ENCODE results near the gene CMIP.
"Not testable (repeated sequence)": the region's sequence is repeated elsewhere in the genome, so short reads cannot be mapped to it uniquely, and the experiment has no call there.

Gene CMIP

GRCh38 chr16:81421536-81421935, 23.1 kb upstream of the CMIP start:
- DNase-seq, result no peak

- not testable (repeated sequence) for DNase-seq
Observed at GRCh38 chr16:81422153-81422552, 22.5 kb upstream of the CMIP start.

- peak; percentile 36 for DNase-seq
Observed at GRCh38 chr16:81424771-81425170, 19.8 kb upstream of the CMIP start.

DNA sequence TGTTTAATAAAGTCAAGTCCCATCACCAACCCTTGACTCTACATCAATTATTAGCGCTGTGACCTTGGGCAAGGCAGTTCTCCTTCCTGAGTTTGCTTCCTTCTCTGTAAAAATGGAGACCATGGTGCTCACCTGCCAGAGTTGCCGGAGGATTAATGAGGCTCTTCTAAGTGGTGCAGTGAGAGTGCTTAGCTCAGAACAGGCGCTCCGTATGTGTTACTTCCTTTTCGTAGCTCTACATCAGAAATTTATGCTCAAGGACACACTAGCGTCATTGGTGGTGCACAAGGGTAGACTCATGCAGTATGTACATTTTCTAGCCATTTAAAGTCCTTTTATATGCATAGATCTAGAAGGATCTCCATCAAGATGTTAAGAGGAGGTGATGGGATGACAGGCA, 17.4 kb upstream of the CMIP start:
- no peak for DNase-seq

GRCh38 chr16:81429045-81429521, 15.5 kb upstream of the CMIP start:
- peak; percentile 86 for DNase-seq

DNA sequence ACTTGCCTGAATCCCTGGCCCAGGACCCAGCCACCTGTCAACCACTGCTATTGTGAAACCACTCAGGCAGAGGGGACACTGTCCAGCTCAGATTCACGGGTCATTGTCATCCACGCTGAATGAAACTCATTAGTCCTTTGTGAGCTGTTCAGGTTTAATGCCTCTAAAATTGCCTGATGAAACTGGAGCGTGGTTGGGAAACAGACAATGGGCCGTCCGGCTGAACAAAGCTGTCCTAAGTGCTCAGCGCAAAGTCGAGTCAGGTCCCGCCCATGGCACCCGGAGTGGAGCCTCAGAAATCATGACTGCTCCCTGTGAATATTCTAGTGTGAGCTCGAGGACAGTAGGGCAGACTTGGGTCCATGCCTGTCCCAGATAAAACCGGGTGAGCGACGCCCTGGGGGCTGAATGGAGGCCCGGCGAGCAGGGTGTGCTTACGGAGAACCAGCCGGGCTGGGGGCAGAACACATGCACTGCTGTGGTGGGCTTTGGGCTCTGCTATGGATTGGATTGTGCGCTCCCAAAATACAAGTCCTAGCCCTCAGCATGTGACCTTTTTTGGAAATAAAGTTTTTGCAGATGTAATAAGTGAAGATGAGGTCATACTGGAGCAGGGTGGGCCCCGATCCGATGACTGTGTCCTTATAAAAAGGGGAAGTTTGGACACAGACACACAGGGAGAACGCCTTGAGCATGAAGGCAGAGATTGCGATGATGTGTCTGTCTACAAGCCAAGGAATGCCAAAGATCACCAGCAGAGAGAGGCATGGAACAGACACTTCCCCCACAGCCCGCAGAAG, 12.9 kb upstream of the CMIP start:
- peak; percentile 63 for DNase-seq

- DNase-seq, result peak; percentile 69
Observed at GRCh38 chr16:81432937-81433557, 11.6 kb upstream of the CMIP start.

- DNase-seq, result no peak
Observed at GRCh38 chr16:81435103-81435502, 9.5 kb upstream of the CMIP start.

- DNase-seq, result no peak
Observed at GRCh38 chr16:81435567-81435966, 9.0 kb upstream of the CMIP start.

- DNase-seq, result no peak
Observed at GRCh38 chr16:81436386-81436785, 8.2 kb upstream of the CMIP start.

GRCh38 chr16:81437865-81438264, 6.7 kb upstream of the CMIP start:
- DNase-seq, result peak; percentile 39

DNA sequence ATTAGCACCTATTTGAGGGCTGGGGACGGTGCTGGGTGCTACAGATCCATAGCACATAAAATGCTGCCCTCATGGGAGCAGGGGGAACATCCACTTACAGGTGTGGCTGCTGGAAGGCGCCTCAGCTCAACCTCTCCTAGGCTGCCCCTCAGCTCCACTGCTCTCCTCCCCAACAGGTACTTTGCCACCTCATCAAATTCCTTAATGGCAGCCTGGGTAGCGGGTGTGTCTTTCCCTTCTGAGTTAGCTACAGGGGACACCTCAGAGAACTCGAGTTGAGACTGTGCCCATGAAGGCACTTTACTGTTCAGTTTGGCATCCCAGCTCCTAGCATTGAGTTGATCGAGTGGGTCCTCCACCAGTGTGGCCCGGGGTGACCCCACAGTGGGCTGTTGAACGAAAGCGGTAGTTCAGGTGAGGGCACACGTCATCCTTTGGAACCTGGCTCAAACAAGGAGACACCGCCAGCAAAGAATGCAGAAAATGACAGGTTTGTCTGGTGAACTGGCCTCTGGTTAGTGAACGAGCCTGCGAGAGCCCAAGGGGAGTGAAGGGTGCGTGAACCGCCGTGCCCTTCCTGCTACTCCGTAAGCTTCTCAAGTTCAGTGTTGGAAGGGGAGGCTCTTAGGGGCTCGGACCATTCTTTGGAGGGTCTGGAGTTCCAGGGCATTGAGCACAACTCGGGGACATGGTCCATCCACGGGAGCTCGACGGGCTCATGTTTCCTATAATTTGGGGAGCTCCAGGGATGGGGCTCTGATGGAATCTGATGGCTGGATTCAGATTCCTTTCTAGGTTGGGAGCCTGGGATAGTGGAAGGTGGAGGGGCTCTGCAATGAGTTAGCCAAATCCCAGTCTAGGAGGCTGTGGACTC, 3.5 kb upstream of the CMIP start:
- DNase-seq, result no peak

GRCh38 chr16:81442220-81442915, 2.2 kb upstream of the CMIP start:
- DNase-seq, result no peak

- no peak for DNase-seq
Observed at GRCh38 chr16:81442916-81443687, 1.5 kb upstream of the CMIP start.

- peak; percentile 32 for DNase-seq
Observed at GRCh38 chr16:81443688-81444447, 740 bp upstream of the CMIP start.

DNA sequence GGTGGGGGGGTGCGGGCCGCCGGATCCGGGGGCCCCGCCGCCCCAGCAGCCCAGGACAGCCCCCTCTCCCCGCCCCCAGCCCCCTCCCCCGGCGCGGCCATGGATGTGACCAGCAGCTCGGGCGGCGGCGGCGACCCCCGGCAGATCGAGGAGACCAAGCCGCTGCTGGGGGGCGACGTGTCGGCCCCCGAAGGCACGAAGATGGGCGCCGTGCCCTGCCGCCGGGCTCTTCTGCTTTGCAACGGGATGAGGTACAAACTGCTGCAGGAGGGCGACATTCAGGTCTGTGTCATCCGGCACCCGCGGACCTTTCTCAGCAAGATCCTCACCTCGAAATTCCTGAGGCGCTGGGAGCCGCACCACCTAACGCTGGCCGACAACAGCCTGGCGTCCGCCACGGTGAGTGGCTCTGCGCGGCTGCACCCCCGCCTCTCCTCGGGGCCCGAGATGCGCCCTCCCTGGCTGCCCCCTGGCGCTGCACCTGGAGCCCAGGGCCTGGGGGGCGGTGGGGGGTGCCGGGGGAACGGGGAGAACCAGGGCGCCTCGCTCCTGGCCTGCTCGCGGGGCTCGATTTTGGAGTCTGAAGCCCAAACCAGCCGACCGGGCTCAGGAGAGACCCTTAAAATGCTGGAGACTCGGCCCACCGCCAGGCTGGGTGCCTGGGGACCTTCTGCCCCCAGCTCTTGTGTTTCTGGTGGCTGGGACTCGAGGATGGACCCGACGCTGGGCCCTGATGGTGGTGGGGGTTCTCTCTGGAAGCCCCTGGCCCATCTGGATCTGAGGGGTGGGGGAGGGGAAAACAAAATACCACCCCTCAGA, 744 bp downstream of the CMIP start:
- peak; percentile 72 for DNase-seq

DNA sequence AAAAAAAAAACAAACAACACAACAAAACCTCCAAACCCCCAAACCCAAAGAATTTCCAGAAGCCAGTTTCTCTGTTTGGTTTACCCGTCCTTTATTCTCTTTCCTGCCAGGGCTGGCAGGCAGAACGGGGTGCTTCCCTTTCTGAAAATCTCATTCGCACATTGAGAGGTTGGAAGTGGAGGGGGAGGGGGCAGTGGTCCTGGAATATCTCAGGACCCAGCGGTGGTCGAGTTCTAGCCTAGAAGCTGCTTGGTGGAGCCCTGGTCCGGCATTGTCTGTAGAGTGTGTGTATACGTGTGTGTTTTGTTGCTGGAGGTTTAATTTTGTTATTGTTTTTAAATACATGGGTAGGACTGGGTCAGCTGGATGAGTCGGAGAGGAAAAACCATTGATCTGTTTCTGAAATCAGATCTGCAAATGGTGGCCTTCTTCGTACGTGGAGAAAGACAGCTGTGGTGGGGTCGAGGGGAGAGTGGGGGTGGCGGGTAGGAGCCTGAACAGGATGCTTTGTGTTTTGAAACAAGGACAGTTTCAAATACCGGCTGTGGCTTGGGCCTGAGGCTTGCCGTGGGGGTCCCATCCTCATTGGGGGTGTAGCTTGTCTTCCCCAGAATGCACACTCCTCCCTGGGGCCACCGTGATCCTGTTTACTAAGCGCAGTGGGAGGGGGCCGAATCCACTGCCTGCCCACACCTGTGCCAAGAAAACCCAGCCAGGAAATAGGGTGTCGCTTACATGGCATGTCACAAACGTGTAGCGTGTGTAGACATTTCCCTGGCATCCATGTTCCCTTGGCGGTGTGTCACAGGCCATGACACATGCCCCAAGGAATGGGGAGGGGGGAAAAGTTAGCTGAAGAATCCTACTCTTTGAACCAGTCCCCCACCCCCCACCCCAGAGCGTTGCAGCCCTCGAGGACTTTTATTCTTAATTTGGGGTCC, 1.6 kb downstream of the CMIP start:
- DNase-seq, result peak; percentile 51

DNA sequence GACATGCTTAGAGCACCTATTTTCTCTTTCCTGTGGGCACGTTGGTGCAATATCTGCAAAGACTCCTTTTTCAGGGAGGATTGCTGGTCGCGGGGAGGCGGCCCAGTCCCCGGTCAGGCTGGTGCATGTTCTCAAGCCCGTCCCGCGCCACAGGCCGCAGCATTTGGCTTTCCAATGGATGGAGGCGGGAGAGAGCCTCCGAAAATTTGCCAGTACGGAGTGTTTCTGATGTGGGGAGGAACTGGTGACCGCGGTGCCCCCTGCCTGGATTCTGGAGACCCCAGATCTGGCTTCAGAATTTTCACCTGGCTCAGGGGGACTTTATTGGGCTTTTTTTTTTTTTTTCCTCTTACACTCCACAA, 2.3 kb downstream of the CMIP start:
- peak; percentile 33 for DNase-seq

Measured in hematopoietic multipotent progenitor cell treated with erythropoietin and hydrocortisone succinate and interleukin-3 and kit ligand, for 4 days (in vitro differentiated cells).